Smooth muscle cell (in vitro differentiated cells): ENCODE results near the gene NDUFC2. TPM values are rescaled to one million over a fixed set of nuclear protein-coding genes. Genes with fewer than 3 reads are reported as not detected.

ENCODE experiments used
- DNase-seq: peaks from one replicate; lab custom pipeline; 2025; ENCODE audit not compliant: unreplicated experiment; lab: John Stamatoyannopoulos, UW
- H2AFZ ChIP-seq: fragments of 200-600 bp; sonication (generic); 2 replicates; pipeline ENCODE4 v1.6.0; 2016; ENCODE audit warnings: antibody characterized with exemption, low read depth, mild to moderate bottlenecking
- H3F3A ChIP-seq: fragments of 200-600 bp; sonication (generic); 2 replicates; pipeline ENCODE4 v1.6.0; 2017; ENCODE audit warnings: antibody characterized with exemption, low read depth
- H3K27ac ChIP-seq: fragments of 200-600 bp; sonication (generic); 2 replicates; pipeline ENCODE4 v1.5.1; 2016; ENCODE audit warnings: low read depth, mild to moderate bottlenecking
- H3K27me3 ChIP-seq: fragments of 200-600 bp; sonication (generic); 2 replicates; pipeline ENCODE4 v1.6.1; 2016; ENCODE audit warnings: low read depth, mild to moderate bottlenecking
- H3K36me3 ChIP-seq: fragments of 200-600 bp; sonication (generic); 2 replicates; pipeline ENCODE4 v1.5.1; 2016; ENCODE audit warnings: low read depth
- H3K4me1 ChIP-seq: fragments of 200-600 bp; sonication (generic); 2 replicates; pipeline ENCODE4 v1.5.1; 2016; ENCODE audit warnings: low read depth
- H3K4me2 ChIP-seq: fragments of 200-600 bp; sonication (generic); 2 replicates; pipeline ENCODE4 v1.6.0; 2016; ENCODE audit warnings: mild to moderate bottlenecking
- H3K4me3 ChIP-seq: fragments of 200-600 bp; sonication (generic); 2 replicates; pipeline ENCODE4 v1.5.1; 2016; ENCODE audit warnings: mild to moderate bottlenecking
- H3K79me2 ChIP-seq: fragments of 200-600 bp; sonication (generic); 2 replicates; pipeline ENCODE4 v1.6.0; 2016; ENCODE audit warnings: low read depth, mild to moderate bottlenecking
- H3K9ac ChIP-seq: fragments of 200-600 bp; sonication (generic); 2 replicates; pipeline ENCODE4 v1.6.0; 2016; ENCODE audit warnings: low read depth
- H3K9me3 ChIP-seq: fragments of 200-600 bp; sonication (generic); replicated peaks from 2 replicates; pipeline ENCODE4 v1.5.1; 2016; ENCODE audit warnings: low read depth
- H4K20me1 ChIP-seq: fragments of 200-600 bp; sonication (generic); 2 replicates; pipeline ENCODE4 v1.6.0; 2016; ENCODE audit warnings: low read depth
- CTCF ChIP-seq: fragments of 200-600 bp; sonication (generic); IDR thresholded peaks from 2 replicates; pipeline ENCODE4 v1.5.1; 2017; ENCODE audit warnings: borderline replicate concordance, mild to moderate bottlenecking, antibody characterized with exemption; ENCODE audit not compliant: insufficient read depth, poor library complexity, severe bottlenecking
- WGBS: methylation state at CpG from one replicate; pipeline ENCODE4 v1.1.7; 2016; ENCODE audit warnings: low lambda C conversion rate; 5-methylcytosine and 5-hydroxymethylcytosine counted together
- polyA plus RNA-seq: library from polyadenylated mRNA; unstranded; fragments of >200 nt; fragmentation: Nextera tagmentation; extraction: Ambion mirVana; gene quantifications from 2 replicates; pipeline ENCODE4 v1.2.1, GENCODE V29; 2016
- total RNA-seq: library from RNA; depleted of rRNA; stranded (reverse); fragments of >200 nt; gene quantifications from 2 replicates; pipeline ENCODE4 v1.2.3, GENCODE V29; 2014

Gene NDUFC2
- total and polyA plus RNA-seq, 2 experiments from 2014 or later: 164 to 472 TPM

GRCh38 chr11:78063440-78064181 is 16.1 kb downstream of the NDUFC2 start, which contains the start of gene THRSP:
Gene THRSP (plus strand): TSS chr11:78063861. CDS start chr11:78063882, 21 bp downstream.
- Histone ChIP-seq H3K9me3 (no peaks in the 10 kb centered on the region), H4K20me1 (no peaks in the 10 kb centered on the region), H3K27ac (no peak within 1 kb of the TSS), H3F3A (no peaks in the 10 kb centered on the region), H3K4me1 (no peaks in the 10 kb centered on the region), H3K9ac (no peak within 1 kb of the TSS), H3K36me3 (no peaks in the 10 kb centered on the region), H2AFZ (no peak within 1 kb of the TSS), H3K4me3 (no peak within 1 kb of the TSS), H3K27me3 (no peaks in the 10 kb centered on the region), H3K4me2 (no peak within 1 kb of the TSS), H3K79me2 (no peaks in the 10 kb centered on the region)
- WGBS: 96% methylated on average over 14 of the region's 14 CpGs
- TF ChIP-seq CTCF: no peak
- DNase-seq: no peak

- Histone ChIP-seq H3K27ac (no peak overlapping the region), H3K9me3 (no peaks in the 10 kb centered on the region), H3K27me3 (no peaks in the 10 kb centered on the region), H3K4me2 (no peak overlapping the region), H3K79me2 (no peaks in the 10 kb centered on the region), H3K36me3 (no peaks in the 10 kb centered on the region), H3K9ac (no peak overlapping the region), H4K20me1 (no peaks in the 10 kb centered on the region), H3K4me3 (no peak overlapping the region), H2AFZ (no peak overlapping the region), H3K4me1 (no peaks in the 10 kb centered on the region), H3F3A (no peaks in the 10 kb centered on the region)
- 55% methylated on average over 2 of the region's 2 CpGs for WGBS
- no peak for DNase-seq
- no peak for TF ChIP-seq CTCF
These were observed 17.0 kb downstream of the NDUFC2 start for GRCh38 chr11:78062671-78063070.

- H3K36me3 ChIP-seq: no peaks in the 10 kb centered on the region
- no peak overlapping the region for H3K4me2 ChIP-seq
- no peaks in the 10 kb centered on the region for H3K9me3 ChIP-seq
- H3K9ac ChIP-seq: no peak overlapping the region
- no peaks in the 10 kb centered on the region for H3K4me1 ChIP-seq
- no peaks in the 10 kb centered on the region for H3F3A ChIP-seq
- no peaks in the 10 kb centered on the region for H4K20me1 ChIP-seq
- H3K27me3 ChIP-seq: no peaks in the 10 kb centered on the region
- H3K4me3 ChIP-seq: no peak overlapping the region
- no peak overlapping the region for H2AFZ ChIP-seq
- H3K79me2 ChIP-seq: no peaks in the 10 kb centered on the region
- 54% methylated on average over 4 of the region's 4 CpGs for WGBS
- DNase-seq: no peak
- no peak for TF ChIP-seq CTCF
- no peak overlapping the region for H3K27ac ChIP-seq
These were observed 17.7 kb downstream of the NDUFC2 start for GRCh38 chr11:78061921-78062311.
